Ishikawa (cell line): ENCODE measurements around the gene APBB3.

ENCODE experiments used
- CEBPB ChIP-seq: IDR thresholded peaks from 2 replicates; pipeline ENCODE4 v1.6.1; 2012
- CREB1 ChIP-seq: IDR thresholded peaks from 2 replicates; pipeline ENCODE4 v1.6.1; 2012; ENCODE audit warnings: low read depth
- EGR1 ChIP-seq: IDR thresholded peaks from 2 replicates; pipeline ENCODE4 v1.6.1; 2012
- EP300 ChIP-seq: IDR thresholded peaks from 2 replicates; pipeline ENCODE4 v1.6.1; 2012; ENCODE audit warnings: borderline replicate concordance
- FOXM1 ChIP-seq: IDR thresholded peaks from 2 replicates; pipeline ENCODE4 v1.6.1; 2012; ENCODE audit warnings: low read depth, borderline replicate concordance
- MAX ChIP-seq: IDR thresholded peaks from 2 replicates; pipeline ENCODE4 v1.6.1; 2012
- REST ChIP-seq: IDR thresholded peaks from 2 replicates; pipeline ENCODE4 v1.6.1; 2012; ENCODE audit warnings: low read depth, mild to moderate bottlenecking
- TAF1 ChIP-seq: IDR thresholded peaks from 2 replicates; pipeline ENCODE4 v1.6.1; 2012; ENCODE audit warnings: low read depth, mild to moderate bottlenecking
- TCF12 ChIP-seq: IDR thresholded peaks from 2 replicates; pipeline ENCODE4 v1.6.1; 2012; ENCODE audit warnings: low read depth
- TEAD4 ChIP-seq: IDR thresholded peaks from 2 replicates; pipeline ENCODE4 v1.6.1; 2012
- YY1 ChIP-seq: IDR thresholded peaks from 2 replicates; pipeline ENCODE4 v1.6.1; 2012; ENCODE audit warnings: low read depth
- ZBTB7A ChIP-seq: IDR thresholded peaks from 2 replicates; pipeline ENCODE4 v1.6.1; 2012; ENCODE audit warnings: low read depth

- TF ChIP-seq MAX (no peak), REST (no peak), EGR1 (no peak), TCF12 (no peak), CEBPB (no peak), TEAD4 (no peak), FOXM1 (no peak), TAF1 (no peak), ZBTB7A (no peak), CREB1 (no peak), YY1 (no peak), EP300 (no peak)
These were observed 18.8 kb downstream of the APBB3 start for GRCh38 chr5:140545606-140546005.
